Trophoblast cell (in vitro differentiated cells and primary cell): ENCODE measurements around the gene GRB7.
A peak's percentile ranks its signal among the peaks of the same experiment; 100 is the strongest.

Experiments
- DNase-seq, 2 donors: peaks; one replicate each; pipeline ENCODE4 v3.0.0-alpha.2; 2016
- H2AFZ ChIP-seq: 2 replicates; pipeline ENCODE4 v1.6.1; 2013; ENCODE audit warnings: low read length, moderate library complexity, mild to moderate bottlenecking; ENCODE audit not compliant: insufficient read depth, poor library complexity
- H2AK5ac ChIP-seq: 2 replicates; pipeline ENCODE4 v1.6.1; 2013; ENCODE audit warnings: mild to moderate bottlenecking, low read length
- H2BK120ac ChIP-seq: 2 replicates; pipeline ENCODE4 v1.6.1; 2013; ENCODE audit warnings: low read length, mild to moderate bottlenecking, moderate library complexity; ENCODE audit not compliant: insufficient read depth, poor library complexity
- H2BK12ac ChIP-seq: 2 replicates; pipeline ENCODE4 v1.6.1; 2013; ENCODE audit warnings: mild to moderate bottlenecking, low read length, moderate library complexity
- H2BK5ac ChIP-seq: 2 replicates; pipeline ENCODE4 v1.6.1; 2013; ENCODE audit warnings: low read length, low read depth, moderate library complexity, mild to moderate bottlenecking; ENCODE audit not compliant: poor library complexity
- H3K14ac ChIP-seq: 2 replicates; pipeline ENCODE4 v1.6.1; 2013; ENCODE audit warnings: mild to moderate bottlenecking, low read length
- H3K18ac ChIP-seq: 2 replicates; pipeline ENCODE4 v1.6.1; 2013; ENCODE audit warnings: mild to moderate bottlenecking, low read length
- H3K23ac ChIP-seq: 2 replicates; pipeline ENCODE4 v1.6.1; 2013; ENCODE audit warnings: low read length
- H3K27ac ChIP-seq: 2 replicates; pipeline ENCODE4 v1.5.1; 2013; ENCODE audit warnings: low read depth, mild to moderate bottlenecking, inconsistent platforms, low read length, moderate library complexity
- H3K27me3 ChIP-seq: 2 replicates; pipeline ENCODE4 v1.6.1; 2013; ENCODE audit warnings: inconsistent platforms, mild to moderate bottlenecking, low read length, moderate library complexity; ENCODE audit not compliant: insufficient read depth
- H3K36me3 ChIP-seq, 2 experiments: 1 replicate in 1 of 2; 2 replicates in 1 of 2; pipeline ENCODE4 v1.6.1; 2013; ENCODE audit warnings: low read length in 2 of 2, mild to moderate bottlenecking in 2 of 2, moderate library complexity in 1 of 2; ENCODE audit not compliant: insufficient read depth in 2 of 2, control insufficient read depth in 1 of 2
- H3K4ac ChIP-seq: 2 replicates; pipeline ENCODE4 v1.6.1; 2013; ENCODE audit warnings: low read depth, mild to moderate bottlenecking, low read length, moderate library complexity
- H3K4me1 ChIP-seq, 2 experiments: 1 replicate in 1 of 2; 2 replicates in 1 of 2; pipeline ENCODE4 v1.6.1; 2013; ENCODE audit warnings: low read length in 2 of 2, mild to moderate bottlenecking in 2 of 2, moderate library complexity in 1 of 2; ENCODE audit not compliant: insufficient read depth in 2 of 2, control insufficient read depth in 1 of 2
- H3K4me2 ChIP-seq: 2 replicates; pipeline ENCODE4 v1.6.1; 2013; ENCODE audit warnings: inconsistent platforms, mild to moderate bottlenecking, low read length, moderate library complexity
- H3K4me3 ChIP-seq: 2 replicates; pipeline ENCODE4 v1.5.1; 2013; ENCODE audit warnings: mild to moderate bottlenecking, low read depth, low read length, inconsistent platforms
- H3K79me1 ChIP-seq: one replicate; pipeline ENCODE4 v1.6.1; 2013; ENCODE audit warnings: low read length
- H3K79me2 ChIP-seq: 2 replicates; pipeline ENCODE4 v1.6.1; 2013; ENCODE audit warnings: low read length, mild to moderate bottlenecking; ENCODE audit not compliant: control insufficient read depth, insufficient read depth, poor library complexity
- H3K9ac ChIP-seq: 2 replicates; pipeline ENCODE4 v1.6.1; 2013; ENCODE audit warnings: mild to moderate bottlenecking, low read length
- H3K9me3 ChIP-seq: 2 replicates; pipeline ENCODE4 v1.6.1; 2013; ENCODE audit warnings: low read depth, mild to moderate bottlenecking, control low read depth, inconsistent platforms, low read length; ENCODE audit not compliant: insufficient read depth
- H4K12ac ChIP-seq: 2 replicates; pipeline ENCODE4 v1.6.1; 2013; ENCODE audit warnings: low read depth, mild to moderate bottlenecking, low read length, moderate library complexity
- H4K8ac ChIP-seq: 2 replicates; pipeline ENCODE4 v1.6.1; 2013; ENCODE audit warnings: low read depth, mild to moderate bottlenecking, low read length, moderate library complexity
- H4K91ac ChIP-seq: one replicate; pipeline ENCODE4 v1.6.1; 2013; ENCODE audit warnings: low read depth, mild to moderate bottlenecking, low read length, moderate library complexity
- WGBS: extraction: QIAGEN DNeasy Blood & Tissue Kit; methylation state at CpG from one replicate; pipeline ENCODE4 v1.1.7; 2013; ENCODE audit warnings: missing lambda C conversion rate; ENCODE audit not compliant: insufficient read length, insufficient coverage; ENCODE audit errors: extremely low coverage; 5-methylcytosine and 5-hydroxymethylcytosine counted together

Gene GRB7

DNA sequence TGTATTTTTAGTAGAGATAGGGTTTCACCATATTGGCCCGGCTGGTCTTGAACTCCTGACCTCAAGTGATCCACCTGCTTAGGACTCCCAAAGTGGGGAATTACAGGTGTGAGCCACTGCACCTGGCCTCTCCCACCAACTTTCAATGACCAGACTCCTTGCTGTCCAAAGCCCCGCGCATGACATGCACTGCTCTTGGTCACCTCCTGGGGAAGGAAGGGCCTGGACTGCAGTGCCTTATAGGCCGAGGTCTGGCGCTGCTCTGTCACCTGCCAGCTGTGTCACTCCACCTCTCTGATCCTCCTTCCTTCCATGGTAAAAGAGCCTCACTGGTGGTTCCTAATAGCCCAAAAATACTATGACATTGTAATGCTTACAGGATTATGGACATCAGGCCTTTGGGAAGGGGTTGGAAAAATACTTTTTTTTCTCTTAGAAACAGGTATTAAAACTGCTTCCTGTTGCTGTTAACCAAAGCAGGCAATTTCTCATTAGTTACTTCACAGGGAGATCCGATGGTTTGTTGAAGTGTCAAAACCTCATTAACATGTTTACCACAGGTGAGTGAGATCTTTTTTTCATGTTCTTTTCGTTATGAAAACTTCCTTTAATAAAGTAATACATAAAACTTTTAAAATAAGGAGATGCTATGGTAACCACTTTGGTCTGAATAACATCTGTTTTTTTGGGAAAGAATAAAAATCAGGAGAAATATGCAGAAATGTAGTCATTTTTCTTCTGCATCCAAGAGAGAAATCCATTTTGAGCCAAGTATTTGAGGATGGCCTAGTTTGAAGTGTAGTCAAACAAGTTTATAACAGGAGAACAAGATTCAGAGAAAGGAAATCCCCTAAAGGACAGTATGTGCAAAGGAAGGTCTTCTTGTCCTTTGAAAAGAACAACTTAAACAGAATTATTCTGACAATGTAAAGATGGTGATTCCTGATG lies 35.5 kb downstream of the GRB7 start:
- H3K4me2 ChIP-seq = no peak overlapping the region
- H2BK5ac ChIP-seq = no peak overlapping the region
- H3K9me3 ChIP-seq = peaks cover 1% of the 10 kb centered on the region
- WGBS = no CpG with 5 or more reads among the region's 7 CpGs
- no peak overlapping the region for H4K12ac ChIP-seq
- no peaks in the 10 kb centered on the region for H3K36me3 ChIP-seq
- no peak overlapping the region for H2BK12ac ChIP-seq
- H3K79me2 ChIP-seq = no peaks in the 10 kb centered on the region
- no peak overlapping the region for H3K27ac ChIP-seq
- H3K27me3 ChIP-seq = peaks cover 2% of the 10 kb centered on the region
- no peak overlapping the region for H4K91ac ChIP-seq
- H2BK120ac ChIP-seq = no peak overlapping the region
- H3K4me3 ChIP-seq = no peak overlapping the region
- no peak overlapping the region for H3K4ac ChIP-seq
- no peaks in the 10 kb centered on the region for H3K79me1 ChIP-seq
- H3K4me1 ChIP-seq = peaks cover 4 to 8% of the 10 kb centered on the region in 2 experiments
- no peak overlapping the region for H2AFZ ChIP-seq
- H2AK5ac ChIP-seq = no peak overlapping the region
- DNase-seq = no peak
- H3K23ac ChIP-seq = no peak overlapping the region
- no peak overlapping the region for H3K14ac ChIP-seq
- H4K8ac ChIP-seq = no peak overlapping the region
- no peak overlapping the region for H3K18ac ChIP-seq
- H3K9ac ChIP-seq = peak overlapping the region; percentile 60

DNA sequence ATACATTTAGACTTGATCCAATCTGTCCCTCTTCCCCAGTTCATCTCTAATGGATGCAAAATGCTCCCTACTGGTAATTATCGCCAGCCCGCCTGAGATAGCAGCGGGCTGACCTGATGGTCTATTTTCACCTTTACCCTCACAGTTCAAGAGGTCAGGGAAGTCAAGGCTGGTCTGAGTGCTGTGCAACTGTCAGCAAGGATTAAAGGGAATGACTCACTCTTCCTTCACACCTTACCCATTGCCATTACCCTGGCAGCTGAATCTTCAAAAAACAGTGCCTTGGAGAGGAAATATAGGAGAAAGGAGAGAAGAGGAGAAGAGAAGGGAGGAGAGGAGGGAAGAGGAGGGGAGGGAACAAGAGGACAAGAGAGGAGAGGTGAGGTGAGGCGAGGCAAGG lies 36.3 kb downstream of the GRB7 start:
- Histone ChIP-seq H4K8ac (no peak overlapping the region), H3K79me1 (no peaks in the 10 kb centered on the region), H3K4me1 (peaks cover 4 to 8% of the 10 kb centered on the region in 2 experiments), H3K4me3 (no peak overlapping the region), H2BK12ac (no peak overlapping the region), H3K36me3 (no peaks in the 10 kb centered on the region), H2BK5ac (no peak overlapping the region), H3K23ac (no peak overlapping the region), H4K91ac (no peak overlapping the region), H3K4me2 (no peak overlapping the region), H3K18ac (no peak overlapping the region), H3K9ac (no peak overlapping the region), H3K4ac (no peak overlapping the region), H2AFZ (no peak overlapping the region), H3K27ac (no peak overlapping the region), H3K14ac (no peak overlapping the region), H3K27me3 (peaks cover 2% of the 10 kb centered on the region), H4K12ac (no peak overlapping the region), H2AK5ac (no peak overlapping the region), H3K79me2 (no peaks in the 10 kb centered on the region), H3K9me3 (no peaks in the 10 kb centered on the region), H2BK120ac (no peak overlapping the region)
- no peak for DNase-seq
- WGBS = no CpG with 5 or more reads among the region's 4 CpGs

DNA sequence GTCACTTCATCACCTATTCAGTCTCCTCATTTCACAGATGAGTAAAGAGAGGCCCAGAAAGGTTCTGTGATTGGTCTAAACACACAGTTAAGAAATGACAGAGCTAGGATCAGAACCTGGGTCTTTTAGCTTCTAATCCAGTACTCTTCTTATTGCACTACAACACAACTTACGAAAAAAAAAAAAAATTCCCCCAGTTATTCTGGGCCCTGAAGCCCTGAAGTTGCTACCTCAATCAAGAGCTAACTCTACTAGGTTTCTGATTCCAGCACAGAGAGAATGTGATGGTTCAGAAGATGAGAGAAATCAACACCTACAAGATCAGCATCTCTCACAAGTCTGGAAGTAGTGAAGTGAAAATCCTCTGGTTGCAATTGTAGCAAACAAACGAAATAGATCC lies 37.3 kb downstream of the GRB7 start:
- H3K14ac ChIP-seq = no peak overlapping the region
- H3K9me3 ChIP-seq = no peaks in the 10 kb centered on the region
- no peak overlapping the region for H2BK5ac ChIP-seq
- peaks cover 2% of the 10 kb centered on the region for H3K27me3 ChIP-seq
- no peaks in the 10 kb centered on the region for H3K79me1 ChIP-seq
- H2AK5ac ChIP-seq = no peak overlapping the region
- H2BK12ac ChIP-seq = no peak overlapping the region
- no peak overlapping the region for H4K91ac ChIP-seq
- peaks cover 2 to 5% of the 10 kb centered on the region in 2 experiments for H3K4me1 ChIP-seq
- no peak overlapping the region for H3K18ac ChIP-seq
- H3K36me3 ChIP-seq = no peaks in the 10 kb centered on the region
- H4K12ac ChIP-seq = no peak overlapping the region
- no peak overlapping the region for H2AFZ ChIP-seq
- no peak overlapping the region for H3K4me3 ChIP-seq
- H3K27ac ChIP-seq = no peak overlapping the region
- no peak overlapping the region for H3K4me2 ChIP-seq
- DNase-seq = no peak
- no peak overlapping the region for H4K8ac ChIP-seq
- no peak overlapping the region for H3K9ac ChIP-seq
- no peak overlapping the region for H3K23ac ChIP-seq
- no peak overlapping the region for H2BK120ac ChIP-seq
- H3K4ac ChIP-seq = no peak overlapping the region
- H3K79me2 ChIP-seq = no peaks in the 10 kb centered on the region
- WGBS = no CpG with 5 or more reads among the region's 2 CpGs

DNA sequence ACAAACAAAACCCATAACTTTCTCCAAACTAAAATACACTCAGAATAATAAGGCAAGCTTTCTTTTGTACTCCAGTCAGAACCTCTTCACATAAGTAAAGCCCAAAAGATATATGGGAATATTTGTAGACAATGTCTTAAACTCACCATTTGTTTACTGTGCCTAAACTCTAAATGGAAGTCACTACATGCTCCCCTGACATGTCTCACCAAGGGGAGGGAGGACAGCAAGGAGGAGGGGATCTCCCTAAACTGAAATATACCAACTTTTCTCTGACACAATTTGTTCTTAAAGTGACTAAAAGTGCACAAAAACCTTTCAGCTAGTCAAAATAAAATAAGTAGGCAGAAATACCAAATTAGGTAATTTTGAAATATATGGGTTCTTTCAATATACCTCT lies 38.5 kb downstream of the GRB7 start:
- Histone ChIP-seq H2AK5ac (no peak overlapping the region), H4K91ac (no peak overlapping the region), H3K14ac (no peak overlapping the region), H3K9me3 (no peaks in the 10 kb centered on the region), H3K79me1 (no peaks in the 10 kb centered on the region), H3K27ac (no peak overlapping the region), H3K4me1 (peaks cover 2 to 4% of the 10 kb centered on the region in 2 experiments), H3K36me3 (no peaks in the 10 kb centered on the region), H2BK12ac (no peak overlapping the region), H3K23ac (no peak overlapping the region), H3K79me2 (no peaks in the 10 kb centered on the region), H3K4me3 (no peak overlapping the region), H3K18ac (no peak overlapping the region), H3K4ac (no peak overlapping the region), H4K12ac (no peak overlapping the region), H4K8ac (no peak overlapping the region), H2BK120ac (no peak overlapping the region), H3K9ac (no peak overlapping the region), H2AFZ (no peak overlapping the region), H3K4me2 (no peak overlapping the region), H3K27me3 (no peaks in the 10 kb centered on the region), H2BK5ac (no peak overlapping the region)
- no peak for DNase-seq
